GF-D8 (cell line): ENCODE results near the gene BBS9.
"Not testable (repeated sequence)": the region's sequence is repeated elsewhere in the genome, so short reads cannot be mapped to it uniquely, and the experiment has no call there.

Source experiments
- DNase-seq: peaks from one replicate; lab custom pipeline; 2025; lab: John Stamatoyannopoulos, UW

The BBS9 gene

DNA sequence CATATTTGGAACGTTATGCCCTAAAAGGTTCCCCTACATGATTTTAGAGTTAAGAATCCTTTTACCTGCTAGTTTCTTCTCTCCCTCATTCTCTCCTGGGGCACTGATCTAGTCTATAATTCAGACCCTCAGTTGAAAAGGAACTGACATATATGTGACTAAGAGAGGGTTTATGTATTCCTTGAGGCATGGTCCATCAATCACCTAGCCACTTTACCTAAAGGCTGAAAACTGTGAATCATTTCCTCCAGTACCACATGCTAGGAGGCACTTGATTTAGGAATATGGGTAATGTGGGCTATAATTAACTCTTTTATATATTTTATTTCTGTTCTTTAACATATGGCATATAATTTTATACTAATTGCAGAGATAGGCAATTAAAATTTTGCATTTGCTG lies 303.5 kb downstream of the BBS9 start:
- no peak for DNase-seq

DNA sequence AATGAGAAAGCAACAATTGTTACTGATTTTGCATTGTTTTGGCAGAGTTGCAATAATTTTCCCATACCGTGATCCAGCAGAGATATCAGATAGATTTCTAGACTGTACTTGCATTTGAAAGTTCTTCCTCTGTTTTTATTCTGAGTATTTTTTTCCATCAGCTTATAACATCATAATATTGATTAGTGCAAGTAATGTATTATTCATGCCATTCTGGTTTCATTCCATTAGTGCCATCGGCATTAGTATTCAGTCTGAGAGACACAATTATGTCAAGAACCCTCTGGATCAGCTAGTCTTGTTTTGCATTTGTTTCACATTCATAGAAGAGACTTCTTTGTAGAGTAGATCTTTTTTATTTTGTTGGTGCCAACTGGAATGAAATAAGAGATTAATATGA lies 304.0 kb downstream of the BBS9 start:
- DNase-seq = no peak

DNA sequence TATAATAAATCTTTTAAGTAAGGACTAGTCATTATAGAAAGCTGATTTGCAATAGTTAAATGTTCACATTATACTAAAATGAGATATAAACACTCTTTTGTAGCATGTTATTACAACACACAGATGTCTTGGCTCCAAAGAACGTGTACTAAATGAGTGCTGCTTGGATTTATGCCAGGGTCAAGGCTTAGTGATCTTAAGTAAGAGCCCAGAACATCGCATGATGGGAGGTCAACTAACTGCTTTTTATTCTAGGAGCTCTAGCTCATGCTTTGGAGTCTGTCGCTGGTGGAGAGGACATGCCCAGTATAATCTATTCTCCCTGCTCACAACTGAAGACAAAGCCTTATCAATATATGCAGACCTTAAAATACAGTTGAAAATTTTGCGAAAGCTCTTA lies 315.1 kb downstream of the BBS9 start:
- DNase-seq = no peak

DNA sequence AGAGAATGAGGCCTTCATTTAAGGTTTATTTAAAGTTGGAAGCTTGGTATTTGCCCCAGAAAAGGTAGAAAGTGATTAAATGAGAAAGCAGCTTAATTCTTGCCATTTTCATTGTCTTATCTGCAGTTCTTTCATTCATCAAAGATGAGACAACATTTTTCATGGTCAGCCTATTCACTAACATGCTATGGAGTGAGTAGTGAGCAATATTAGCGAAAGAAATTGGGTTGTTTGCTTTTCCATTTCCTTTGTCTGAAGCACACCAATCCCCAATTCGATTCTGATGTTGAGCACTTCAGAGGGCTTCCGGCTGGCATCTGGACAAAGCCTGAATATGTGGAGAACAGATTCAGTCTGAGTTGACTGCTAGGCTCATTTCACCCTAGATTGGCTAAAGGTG lies 317.2 kb downstream of the BBS9 start:
- DNase-seq = no peak

DNA sequence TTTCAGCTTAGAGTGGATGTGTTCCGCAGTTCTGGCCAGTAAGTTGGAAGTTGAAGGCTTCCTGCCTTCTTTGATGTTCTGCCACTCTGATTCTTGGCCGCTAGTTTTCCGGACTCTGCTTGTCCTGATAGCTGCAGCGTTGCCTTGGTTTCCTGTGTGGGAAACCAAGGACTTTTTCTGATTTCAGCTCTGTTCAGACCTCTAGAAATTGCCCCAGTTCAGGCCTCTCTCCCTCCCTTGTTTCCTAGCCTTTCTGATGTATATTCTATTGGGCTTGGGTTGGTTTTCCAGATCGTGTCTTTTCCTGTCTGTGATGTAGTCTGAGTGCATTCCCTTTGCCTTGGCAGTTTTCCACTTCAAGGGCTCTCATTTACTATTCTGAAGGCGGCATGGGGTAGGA lies 318.7 kb downstream of the BBS9 start:
- no peak for DNase-seq

DNA sequence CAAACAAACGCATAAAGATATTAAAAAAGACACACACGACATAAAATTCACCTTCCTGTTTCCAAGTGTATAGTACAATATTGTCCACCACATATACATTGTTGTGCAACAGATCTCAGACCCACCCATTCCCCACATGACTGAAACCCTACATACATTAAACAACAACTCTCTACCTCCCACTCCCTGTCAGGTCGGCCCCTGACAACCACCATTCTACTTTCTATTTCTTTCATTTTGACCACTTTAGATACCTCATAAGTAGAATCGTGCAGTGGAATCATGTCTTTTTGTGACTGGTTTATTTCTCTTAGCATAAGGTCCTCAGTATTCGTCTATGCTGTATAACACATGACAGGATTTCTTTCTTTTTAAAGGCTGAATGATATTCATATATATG lies 320.5 kb downstream of the BBS9 start:
- DNase-seq = no peak

DNA sequence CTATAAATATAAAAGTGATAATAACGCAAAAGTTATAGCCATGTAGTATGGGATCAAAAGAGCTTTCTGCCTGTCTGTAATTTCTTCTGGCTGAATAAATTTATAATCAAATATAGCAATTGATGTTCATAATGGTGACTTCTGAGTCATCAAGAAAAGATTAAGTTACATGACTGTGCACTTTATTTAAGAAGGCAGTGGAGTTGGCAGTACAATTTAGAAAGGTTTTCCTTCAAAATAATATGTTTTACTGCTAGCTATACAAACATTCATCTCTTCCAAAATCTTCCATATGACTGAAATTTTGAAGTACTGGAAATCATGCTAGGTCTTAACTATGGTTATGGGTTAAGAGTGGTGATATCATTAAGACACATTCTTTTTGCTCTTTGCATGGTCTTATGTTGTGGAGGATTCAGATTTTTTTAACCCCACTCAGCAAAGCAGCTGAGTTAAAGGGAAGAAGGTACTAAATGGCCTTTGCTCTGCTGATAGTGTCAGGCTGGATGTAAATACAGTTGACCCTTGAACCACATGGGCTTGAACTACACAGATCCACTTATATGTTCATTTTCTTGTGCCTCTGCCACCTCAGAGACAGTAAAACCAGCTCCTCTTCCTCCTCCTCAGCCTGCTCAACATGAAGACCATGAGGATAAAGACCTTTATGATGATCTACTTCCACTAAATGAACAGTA lies 323.6 kb downstream of the BBS9 start:
- no peak for DNase-seq

DNA sequence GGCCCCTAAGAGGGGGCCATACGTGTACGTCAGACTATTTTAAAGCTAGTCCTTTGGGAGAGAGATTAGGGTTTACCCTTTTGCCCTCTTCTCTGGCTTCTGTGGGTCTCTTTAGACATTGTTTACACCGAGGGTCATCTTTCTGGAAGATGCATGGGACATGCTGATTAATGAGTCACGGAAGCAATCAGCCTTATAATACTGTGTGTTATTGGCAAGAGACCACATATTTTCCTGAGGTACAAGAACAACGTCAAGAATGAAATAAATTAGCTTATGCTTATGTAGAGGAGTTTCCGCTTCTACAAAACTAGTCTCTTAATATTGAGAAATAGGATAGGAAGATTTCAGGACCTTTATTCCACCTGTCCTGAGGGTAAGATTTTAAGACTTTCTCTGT lies 327.7 kb downstream of the BBS9 start:
- DNase-seq = no peak

DNA sequence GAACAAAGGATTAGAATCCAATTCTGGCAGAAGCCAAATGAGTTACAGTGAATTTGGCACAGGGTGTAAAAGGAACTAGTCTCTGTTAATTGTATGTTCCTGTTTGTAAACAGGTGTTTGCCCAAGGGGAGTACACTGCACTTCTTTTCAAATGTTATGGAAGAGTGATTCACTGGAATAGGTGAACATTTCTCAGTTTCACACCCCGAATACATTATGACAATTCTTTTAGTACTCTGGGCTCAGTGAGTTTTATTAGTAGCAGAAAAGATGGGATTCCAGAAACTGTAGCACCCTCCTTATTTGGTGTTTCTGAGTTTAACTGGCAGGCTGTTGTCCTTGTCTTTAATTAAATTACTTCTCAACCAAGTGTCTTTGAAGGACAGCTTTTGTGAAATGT lies 329.2 kb downstream of the BBS9 start:
- DNase-seq = no peak

DNA sequence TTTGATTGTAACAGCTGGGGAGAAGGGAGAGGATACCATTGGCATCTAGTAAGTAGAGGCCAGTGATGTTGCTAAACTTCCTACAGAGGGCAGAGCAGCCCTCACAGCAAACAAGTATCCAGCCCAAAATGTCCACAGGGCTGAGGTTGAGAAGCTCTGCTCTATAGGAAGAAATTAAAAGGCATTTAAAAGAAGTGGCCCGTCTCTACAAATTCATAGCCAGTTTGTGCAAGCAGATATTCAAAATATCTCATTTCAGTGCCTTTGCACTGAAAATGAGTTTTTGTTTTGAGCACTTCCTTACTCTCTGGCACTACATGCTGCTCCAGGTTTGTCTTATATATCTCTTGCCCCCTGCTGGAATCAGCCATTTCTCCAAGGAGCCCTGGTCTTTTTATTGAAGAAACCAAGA lies 330.0 kb downstream of the BBS9 start:
- no peak for DNase-seq

DNA sequence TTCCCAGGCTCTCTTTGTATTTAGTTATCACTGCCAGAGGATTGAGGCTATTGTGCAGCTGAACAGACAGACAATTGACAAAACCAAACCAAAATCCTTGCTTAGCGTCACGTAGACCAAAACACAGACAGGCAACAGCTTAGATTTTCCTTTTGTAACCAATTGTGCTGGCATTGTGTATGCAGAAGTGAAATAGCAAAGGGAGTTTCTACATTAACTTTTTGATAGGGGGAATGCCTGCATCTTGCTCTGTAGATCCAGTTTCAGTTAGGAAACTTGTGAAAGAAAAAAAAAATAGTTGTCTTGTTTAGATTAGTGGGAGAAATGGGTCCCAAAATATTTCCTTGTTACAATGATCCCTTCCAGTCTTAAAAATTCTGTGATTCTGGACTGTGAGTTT lies 333.8 kb downstream of the BBS9 start:
- DNase-seq = no peak

DNA sequence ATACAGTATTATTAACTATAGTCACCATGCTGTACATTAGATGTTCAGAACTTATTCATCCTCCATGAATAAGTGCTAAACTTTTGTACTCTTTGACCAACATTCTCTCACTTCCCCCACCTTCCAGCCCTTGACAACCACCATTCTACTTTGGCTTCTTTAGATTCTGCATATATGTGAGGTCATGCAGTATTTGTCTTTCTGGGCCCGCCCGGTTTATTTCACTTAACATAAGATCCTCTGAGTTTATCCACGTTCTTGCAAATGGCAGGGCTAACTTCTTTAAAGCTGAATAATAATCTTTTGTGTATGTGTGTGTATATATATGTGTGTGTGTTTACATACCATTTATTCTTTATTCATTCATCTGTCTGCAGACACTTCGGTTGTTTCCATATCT lies 336.8 kb downstream of the BBS9 start:
- DNase-seq = no peak

DNA sequence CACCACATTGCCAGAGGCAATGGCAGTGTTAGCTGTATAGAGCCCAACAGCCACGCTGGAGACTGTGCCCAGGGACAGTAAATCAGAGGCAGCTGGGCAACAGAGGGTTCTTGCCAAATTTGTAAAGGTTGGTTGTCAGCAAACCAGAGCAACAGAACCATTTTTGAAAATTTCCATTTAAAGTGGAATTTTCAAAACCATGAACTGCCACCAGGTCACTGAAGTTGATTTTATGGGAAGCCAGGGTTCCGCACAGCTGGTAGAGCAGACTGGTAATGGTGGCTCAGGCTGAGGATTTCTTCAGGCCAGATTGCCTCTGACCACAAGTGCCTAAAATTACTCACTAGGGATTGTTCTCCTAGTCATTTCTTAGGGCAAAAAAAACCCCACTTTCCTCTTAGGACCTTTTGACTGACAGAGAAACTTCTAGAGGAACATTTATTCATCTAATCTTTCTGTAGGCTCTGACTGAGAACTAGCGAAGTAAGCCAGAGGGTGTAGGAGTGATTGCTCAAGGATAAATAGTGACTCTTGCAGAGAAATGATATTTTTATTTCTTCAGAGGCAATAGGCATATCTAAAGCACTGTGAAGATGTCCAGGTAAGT lies 342.4 kb downstream of the BBS9 start:
- DNase-seq = no peak

DNA sequence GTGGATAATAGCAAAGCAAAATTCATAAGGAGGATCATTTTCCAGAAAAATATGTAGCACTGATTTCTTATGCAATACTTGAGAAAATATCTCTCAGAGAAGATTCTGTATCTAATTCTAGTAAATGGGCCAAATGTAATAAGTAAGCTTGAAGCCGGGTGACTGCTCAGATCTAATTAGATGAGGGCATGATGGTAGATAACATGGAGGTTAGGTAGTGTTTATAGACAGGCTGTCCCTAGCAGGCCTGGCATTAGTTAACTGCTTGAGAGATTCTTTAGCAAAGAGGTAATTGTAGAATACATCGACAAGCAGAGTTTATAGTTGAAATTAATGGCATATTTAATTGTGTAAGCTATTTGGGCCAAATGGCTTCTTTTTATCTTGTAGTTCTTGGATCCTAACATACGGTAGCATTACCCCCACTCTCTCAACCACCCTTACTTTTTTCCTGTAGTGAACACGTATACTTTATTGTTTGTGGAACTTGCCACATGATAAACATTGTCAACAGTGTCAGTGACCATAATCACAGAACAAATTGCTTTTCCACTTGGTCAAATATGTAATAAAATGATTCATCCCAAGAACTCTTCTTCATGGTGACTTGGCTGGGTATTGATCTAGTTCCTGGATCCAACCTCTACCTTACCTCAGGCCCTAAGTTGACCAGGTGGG lies 343.1 kb downstream of the BBS9 start:
- DNase-seq = no peak

DNA sequence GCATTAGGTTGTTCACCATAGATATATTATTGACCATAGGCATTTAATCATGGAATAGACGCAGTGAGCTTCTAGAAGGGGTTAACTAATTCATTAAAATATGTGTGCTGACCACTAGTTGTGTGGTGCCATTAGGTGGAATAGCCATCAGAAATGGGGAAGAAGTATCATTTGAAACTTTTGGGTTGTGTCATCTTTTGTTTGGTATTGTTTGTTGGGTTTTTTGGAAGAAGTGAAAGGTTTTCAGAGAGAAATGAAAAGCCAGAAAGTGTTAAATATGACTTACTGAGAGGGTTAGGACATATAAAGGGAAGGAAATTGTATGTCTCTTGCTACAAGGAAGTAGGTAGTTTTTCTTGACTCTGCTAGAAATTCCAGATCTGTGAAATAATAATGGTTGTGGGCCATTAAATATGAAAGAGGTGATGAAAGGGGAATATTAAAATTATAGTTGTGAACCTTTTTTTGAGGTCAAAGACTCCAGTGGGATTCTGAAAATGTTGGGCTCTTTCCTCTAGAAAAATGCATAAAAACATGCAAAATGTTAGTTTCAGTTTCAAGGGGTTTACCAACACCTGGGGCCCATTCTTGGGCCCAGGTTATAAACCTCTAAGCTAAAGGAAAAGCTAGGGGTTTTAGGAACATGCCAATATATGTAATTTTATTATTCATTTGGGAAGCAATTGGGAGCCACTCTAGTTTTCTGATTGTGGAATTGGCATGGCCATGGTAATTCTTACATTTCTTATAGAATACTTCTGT lies 348.5 kb downstream of the BBS9 start:
- DNase-seq = no peak

DNA sequence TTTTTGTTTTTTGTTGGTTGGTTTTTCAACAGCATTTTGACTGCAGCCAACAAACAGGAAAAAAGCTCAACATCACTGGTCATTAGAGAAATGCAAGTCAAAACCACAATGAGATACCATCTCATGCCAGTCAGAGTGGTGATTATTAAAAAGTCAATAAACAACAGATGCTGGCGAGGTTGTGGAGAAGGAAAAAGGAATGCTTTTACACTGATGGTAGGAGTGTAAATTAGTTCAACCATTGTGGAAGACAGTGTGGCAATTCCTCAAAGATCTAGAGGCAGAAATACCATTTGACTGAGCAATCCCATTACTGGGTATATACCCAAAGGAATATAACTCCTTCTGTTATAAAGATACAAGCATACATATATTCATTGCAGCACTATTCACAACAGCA lies 355.1 kb downstream of the BBS9 start:
- DNase-seq = not testable (repeated sequence)

DNA sequence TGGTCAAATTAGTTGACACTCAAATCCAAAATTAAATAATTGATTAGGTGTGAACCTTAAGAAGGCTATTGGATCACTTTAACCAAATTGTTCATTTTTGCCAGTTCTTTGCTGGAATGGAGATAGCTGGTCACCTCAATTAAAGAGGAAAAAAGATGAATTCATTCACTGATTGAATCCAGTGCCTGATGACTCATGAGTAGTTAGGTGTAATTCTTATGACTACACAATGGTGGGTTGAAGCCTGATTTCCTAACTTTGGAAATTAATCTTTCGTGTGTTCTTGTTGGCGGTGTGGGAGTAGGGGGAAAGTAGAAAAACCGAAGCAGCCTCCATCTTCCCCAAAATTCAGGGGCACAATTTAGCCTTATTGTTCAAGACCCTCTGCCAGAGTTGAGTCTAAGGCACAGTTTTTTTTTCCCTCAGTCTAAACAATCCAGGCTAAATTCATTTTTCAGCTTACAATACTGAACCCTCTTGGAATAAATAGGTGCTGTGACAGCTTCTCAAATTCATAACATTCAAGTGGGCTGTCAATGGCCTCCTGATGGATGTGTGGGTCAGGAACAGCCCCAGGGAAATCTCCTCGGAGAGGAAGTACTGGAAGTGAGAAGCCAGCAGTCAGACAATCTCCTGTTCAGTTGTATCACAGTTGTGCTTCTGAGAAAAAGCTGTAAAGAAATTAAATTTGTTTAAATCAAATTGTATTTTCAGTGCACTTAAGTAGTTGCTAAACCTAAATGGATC lies 356.6 kb downstream of the BBS9 start:
- no peak for DNase-seq

DNA sequence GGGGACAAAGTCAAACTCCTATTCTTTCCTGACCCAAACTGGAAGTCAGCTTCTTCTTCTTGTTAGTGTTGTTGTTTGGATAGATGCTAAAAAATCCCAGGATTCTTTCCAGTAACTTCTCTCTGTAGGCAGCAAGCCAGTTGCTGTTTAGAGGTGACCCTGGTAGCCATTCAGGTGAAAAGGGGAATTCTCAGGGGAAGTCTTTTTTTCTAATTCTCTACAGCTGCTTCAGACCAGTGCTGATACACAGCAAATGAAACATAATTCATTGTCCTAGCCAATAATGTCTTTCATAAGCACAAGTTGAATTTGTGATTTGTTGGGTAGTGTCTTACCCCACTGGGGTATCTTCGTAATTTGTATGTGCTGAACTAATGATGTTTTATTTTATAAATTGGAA lies 357.3 kb downstream of the BBS9 start:
- no peak for DNase-seq

DNA sequence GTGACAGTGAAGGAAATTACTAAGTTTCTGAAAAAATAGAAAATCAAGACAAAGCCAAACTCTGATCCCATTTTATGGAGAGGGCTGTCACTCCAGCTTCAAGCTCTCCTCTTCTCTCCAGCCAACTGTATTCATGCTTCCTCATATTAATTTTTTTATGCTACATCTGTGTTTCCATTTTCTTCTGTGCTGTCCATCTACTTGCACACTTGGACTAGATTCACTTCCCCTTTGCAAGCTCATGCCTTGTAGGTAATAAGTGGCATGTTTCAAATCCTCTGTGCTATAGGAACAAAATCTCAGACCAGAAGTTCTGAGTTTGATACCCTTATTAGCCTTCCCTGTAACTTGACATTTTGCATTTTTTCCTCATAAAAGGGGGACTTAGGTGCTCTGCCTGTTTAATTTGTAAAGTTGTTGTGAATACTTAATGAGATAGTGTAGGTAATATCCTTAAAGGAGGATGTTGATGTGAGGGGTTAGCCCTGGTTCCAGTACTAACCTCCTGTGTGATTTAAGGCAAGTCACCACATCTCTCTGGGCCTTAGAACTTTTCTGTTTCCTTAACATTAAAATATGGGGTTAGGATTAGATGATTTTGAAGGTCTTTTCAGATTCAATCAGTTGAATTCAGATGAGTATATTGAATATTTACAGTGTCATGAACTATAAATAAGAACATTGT lies 358.8 kb downstream of the BBS9 start:
- DNase-seq = no peak

DNA sequence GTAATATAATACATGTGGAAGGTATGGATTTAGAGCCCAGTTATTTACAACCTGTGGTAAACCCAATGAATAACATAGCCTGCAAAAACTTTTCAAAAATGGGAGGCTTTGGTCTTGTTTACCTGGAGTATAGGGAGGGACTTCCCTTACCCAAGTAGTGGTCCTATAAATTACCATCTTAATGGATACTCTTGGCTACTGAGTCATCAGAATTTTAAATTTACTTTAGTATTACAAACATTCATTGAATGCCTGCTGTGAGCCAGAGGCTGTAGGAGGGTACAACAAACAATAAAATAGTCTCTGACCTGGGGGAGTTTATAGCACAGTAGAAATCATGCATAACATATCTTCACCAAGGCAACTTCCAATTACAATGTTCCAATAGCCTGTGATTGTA lies 365.1 kb downstream of the BBS9 start:
- no peak for DNase-seq

DNA sequence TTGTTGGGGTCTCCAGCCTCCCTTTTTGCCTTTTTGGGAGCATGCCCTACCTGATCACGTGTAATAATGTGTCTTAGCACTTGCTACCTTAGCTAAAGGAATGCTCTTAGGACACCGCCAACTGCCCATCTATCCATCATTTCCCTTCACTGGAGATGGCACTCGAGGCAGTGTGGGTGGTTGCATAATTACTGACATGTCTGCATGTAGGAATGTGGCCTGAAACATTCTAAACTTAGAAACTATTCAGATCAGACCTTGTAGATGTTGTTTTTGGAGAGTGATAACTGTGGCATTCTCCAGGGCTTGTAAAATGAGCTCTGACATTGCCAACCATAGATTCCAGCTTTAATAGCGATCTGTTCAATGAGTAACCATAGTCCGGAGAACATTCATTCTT lies 365.8 kb downstream of the BBS9 start:
- DNase-seq = no peak

DNA sequence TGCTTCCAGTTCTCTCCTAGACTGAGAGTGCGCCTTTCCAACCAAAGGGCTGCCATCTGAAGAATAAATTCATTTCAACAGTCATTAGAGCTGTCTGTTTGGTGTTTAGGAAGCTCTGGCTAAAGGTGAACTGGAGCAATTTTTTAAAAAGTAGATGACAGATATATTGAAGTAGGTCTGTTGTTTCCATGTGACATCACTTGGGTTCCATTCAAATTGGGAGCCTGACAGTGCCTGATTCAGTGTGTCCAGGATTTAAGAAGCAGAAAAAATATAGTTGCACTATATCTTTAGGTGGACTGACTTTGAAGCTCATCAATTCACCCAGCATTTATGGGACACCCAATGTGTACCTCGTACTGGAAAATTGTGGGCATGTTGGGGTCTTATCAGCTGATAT lies 367.7 kb downstream of the BBS9 start:
- DNase-seq = no peak
